ENCODE measurements around the gene TRAP1. TPM values are rescaled to one million over a fixed set of nuclear protein-coding genes. Genes with fewer than 3 reads are reported as not detected.
"Not testable (repeated sequence)": the region's sequence is repeated elsewhere in the genome, so short reads cannot be mapped to it uniquely, and the experiment has no call there.

The TRAP1 gene
- total RNA-seq, 1 donor from 2014 or later: 48.3 TPM

- not testable (repeated sequence) for DNase-seq
These were observed 108.3 kb downstream of the TRAP1 start for GRCh38 chr16:3608976-3609375.

- DNase-seq: no peak
These were observed 109.3 kb downstream of the TRAP1 start for GRCh38 chr16:3608069-3608468.

Other genes with a start within 250 kb of the TRAP1 start
- not detected in 2 replicates for gene C16orf90, start 222.0 kb downstream of the TRAP1 start, total RNA-seq
- gene CLUAP1, start 216.5 kb downstream of the TRAP1 start, total RNA-seq: 12.1 and 17.3 TPM in 2 replicates
- gene NLRC3, start 140.1 kb downstream of the TRAP1 start, total RNA-seq: 2.0 and 9.5 TPM in 2 replicates
- gene SLX4, start 105.9 kb downstream of the TRAP1 start, total RNA-seq: 2.7 and 5.6 TPM in 2 replicates
- 16.8 and 20.8 TPM in 2 replicates for gene DNASE1, start 62.8 kb downstream of the TRAP1 start, total RNA-seq
- gene CREBBP, start 163.2 kb upstream of the TRAP1 start, total RNA-seq: 19.2 and 21.4 TPM in 2 replicates

Data from dermis blood vessel endothelial cell (primary cell).